BE2C (cell line): ENCODE results near the gene UTP18.
"Not testable (repeated sequence)": the region's sequence is repeated elsewhere in the genome, so short reads cannot be mapped to it uniquely, and the experiment has no call there.

Experiments used
- DNase-seq: peaks from one replicate; pipeline ENCODE4 v3.0.0-alpha.2; 2020
- H3K27me3 ChIP-seq: fragments of 250-450 bp; sonication (Bioruptor Pico); 2 replicates; pipeline ENCODE4 v1.5.1; 2020; ENCODE audit warnings: mild to moderate bottlenecking
- H3K36me3 ChIP-seq: fragments of 250-450 bp; sonication (Bioruptor Pico); 2 replicates; pipeline ENCODE4 v1.5.1; 2020; ENCODE audit warnings: mild to moderate bottlenecking
- H3K4me1 ChIP-seq: fragments of 250-450 bp; sonication (Bioruptor Pico); 2 replicates; pipeline ENCODE4 v1.5.1; 2020
- H3K4me3 ChIP-seq: 2 replicates; pipeline ENCODE4 v1.5.1; 2011; ENCODE audit warnings: low read depth, low read length
- H3K9me3 ChIP-seq: fragments of 250-450 bp; sonication (Bioruptor Pico); 2 replicates; pipeline ENCODE4 v1.5.1; 2020
- TF ChIP-seq, protein P1 (sequence below): IDR thresholded peaks from 2 replicates; pipeline ENCODE4 v1.5.1; 2012; ENCODE audit warnings: mild to moderate bottlenecking, low read depth, low read length

Gene UTP18

DNA sequence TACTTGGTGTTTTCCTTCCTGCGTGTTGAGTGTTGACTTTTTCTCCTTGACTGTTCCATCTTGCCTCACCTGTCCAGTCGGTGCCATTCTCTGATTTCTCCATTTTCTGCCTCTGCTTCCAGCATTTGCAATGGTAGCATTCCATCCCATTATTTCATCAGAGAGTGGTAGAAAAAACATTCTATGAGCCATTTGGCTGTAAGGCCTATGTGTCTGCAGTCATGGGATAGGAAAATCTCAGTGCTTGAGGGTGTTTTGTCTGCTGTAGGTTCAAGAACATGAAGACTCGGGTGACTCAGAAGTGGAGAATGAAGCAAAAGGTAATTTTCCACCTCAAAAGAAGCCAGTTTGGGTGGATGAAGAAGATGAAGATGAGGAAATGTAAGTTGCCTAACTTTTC, 2.7 kb downstream of the UTP18 start:
- no peaks in the 10 kb centered on the region for H3K27me3 ChIP-seq
- no peak overlapping the region for H3K4me3 ChIP-seq
- TF ChIP-seq, protein P1, sequence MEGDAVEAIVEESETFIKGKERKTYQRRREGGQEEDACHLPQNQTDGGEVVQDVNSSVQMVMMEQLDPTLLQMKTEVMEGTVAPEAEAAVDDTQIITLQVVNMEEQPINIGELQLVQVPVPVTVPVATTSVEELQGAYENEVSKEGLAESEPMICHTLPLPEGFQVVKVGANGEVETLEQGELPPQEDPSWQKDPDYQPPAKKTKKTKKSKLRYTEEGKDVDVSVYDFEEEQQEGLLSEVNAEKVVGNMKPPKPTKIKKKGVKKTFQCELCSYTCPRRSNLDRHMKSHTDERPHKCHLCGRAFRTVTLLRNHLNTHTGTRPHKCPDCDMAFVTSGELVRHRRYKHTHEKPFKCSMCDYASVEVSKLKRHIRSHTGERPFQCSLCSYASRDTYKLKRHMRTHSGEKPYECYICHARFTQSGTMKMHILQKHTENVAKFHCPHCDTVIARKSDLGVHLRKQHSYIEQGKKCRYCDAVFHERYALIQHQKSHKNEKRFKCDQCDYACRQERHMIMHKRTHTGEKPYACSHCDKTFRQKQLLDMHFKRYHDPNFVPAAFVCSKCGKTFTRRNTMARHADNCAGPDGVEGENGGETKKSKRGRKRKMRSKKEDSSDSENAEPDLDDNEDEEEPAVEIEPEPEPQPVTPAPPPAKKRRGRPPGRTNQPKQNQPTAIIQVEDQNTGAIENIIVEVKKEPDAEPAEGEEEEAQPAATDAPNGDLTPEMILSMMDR = no peak
- DNase-seq = no peak
- H3K9me3 ChIP-seq = no peaks in the 10 kb centered on the region
- peaks cover 36% of the 10 kb centered on the region for H3K36me3 ChIP-seq
- no peaks in the 10 kb centered on the region for H3K4me1 ChIP-seq

DNA sequence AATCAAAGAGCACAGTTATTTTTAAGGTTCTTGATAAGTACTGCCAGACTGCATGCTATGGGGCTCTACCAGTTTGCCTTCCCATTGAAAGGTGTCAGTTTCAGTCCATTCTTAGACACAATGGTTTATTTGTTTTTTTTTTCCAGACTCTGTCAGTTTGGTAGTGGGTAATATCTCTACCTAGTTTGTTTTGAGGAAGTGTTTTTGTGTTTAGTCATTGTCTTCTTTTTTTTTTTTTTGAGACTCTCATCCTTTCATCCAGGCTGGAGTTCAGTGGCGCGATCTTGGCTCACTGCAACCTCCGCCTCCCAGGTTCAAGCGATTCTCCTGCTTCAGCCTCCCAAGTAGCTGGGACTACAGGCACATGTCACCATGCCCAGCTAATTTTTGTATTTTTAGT, 4.1 kb downstream of the UTP18 start:
- H3K36me3 ChIP-seq = peaks cover 49% of the 10 kb centered on the region
- H3K9me3 ChIP-seq, H3K4me1 ChIP-seq, H3K27me3 ChIP-seq, DNase-seq, H3K4me3 ChIP-seq: not testable (repeated sequence)

DNA sequence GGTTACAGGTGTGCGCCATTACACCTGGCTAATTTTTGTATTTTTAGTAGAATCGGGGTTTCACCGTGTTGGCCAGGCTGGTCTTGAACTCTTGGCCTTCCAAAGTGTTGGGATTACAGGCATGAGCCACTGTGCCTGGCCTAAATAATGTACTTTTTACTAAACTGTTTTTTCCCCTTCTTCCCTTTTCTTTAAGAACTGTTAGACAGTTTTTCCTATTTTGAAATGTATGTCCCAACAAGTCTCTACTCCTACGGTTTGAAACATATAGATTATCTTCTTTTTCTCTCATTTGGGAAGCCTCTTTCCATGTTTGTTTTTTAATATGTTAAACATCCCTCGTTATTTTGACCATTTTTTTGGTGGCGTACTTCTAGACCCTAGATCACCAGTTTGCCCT, 9.6 kb downstream of the UTP18 start:
- TF ChIP-seq, protein P1 = no peak
- Histone ChIP-seq H3K36me3 (peaks cover 88% of the 10 kb centered on the region), H3K4me3 (no peak overlapping the region)

DNA sequence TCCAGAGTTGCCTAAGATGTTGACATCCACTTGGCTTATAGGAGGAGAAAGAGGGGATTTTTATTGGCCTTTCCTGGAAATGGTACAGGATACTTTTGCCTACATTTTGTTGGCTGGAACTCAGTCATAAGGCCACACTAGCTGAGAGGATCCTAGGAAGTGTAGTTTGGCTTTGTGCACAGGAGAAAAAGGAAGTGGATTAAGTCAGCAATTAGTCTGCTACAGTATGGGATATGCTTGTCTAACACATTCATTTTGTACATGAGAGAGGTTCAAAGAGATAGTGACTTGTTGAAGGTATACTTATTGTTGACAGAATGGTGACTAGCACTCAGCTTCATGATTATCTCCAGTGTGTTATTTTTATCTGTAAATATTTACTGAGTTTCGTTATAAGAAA, 10.3 kb downstream of the UTP18 start:
- Histone ChIP-seq H3K9me3 (no peaks in the 10 kb centered on the region), H3K27me3 (no peaks in the 10 kb centered on the region), H3K4me3 (no peak overlapping the region), H3K4me1 (no peaks in the 10 kb centered on the region), H3K36me3 (peaks cover 91% of the 10 kb centered on the region)
- TF ChIP-seq, protein P1 = no peak
- no peak for DNase-seq

More for the DNA sequence above, 9.6 kb downstream of the UTP18 start:
- Histone ChIP-seq H3K9me3 (no peaks in the 10 kb centered on the region), H3K4me1 (no peaks in the 10 kb centered on the region), H3K27me3 (no peaks in the 10 kb centered on the region)
- no peak for DNase-seq

DNA sequence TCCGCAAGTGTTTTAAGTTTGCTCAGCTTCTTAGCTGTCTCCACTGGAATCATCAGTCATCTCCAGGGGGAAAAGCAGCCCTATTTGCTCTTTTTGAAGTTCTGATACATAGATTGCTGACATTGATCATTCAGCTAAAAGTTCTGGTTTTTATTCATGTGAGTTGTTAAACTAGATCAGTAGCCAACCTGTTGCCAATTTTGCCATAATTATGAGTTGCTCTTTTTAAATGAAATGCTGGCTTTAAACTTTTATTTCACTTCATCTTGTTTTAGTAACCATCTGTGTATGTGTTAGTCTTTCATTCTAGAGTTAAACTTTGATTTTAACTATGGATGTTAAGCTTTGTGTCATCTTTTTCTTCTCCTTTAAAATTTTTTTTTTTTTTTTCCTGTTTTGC, 12.5 kb downstream of the UTP18 start:
- TF ChIP-seq, protein P1 = no peak

DNA sequence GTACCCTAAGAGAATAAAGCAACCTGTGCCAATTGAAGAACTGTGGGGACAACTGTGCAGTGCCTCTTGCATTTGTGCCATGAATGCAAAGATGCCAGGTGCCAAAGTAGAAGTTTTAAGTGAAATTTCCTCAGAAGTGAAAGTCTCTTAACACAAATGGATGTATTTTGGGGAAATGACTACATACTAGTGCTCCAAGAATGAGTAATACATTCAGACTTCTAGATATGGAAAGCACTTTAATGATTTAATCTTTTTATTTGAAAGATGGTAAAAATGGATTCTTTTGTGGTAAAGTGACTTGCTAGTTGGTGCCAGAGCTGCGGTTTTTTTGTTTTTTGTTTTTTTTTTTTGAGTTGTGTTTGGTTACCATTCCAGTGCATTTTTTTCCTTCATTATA, 15.0 kb downstream of the UTP18 start:
- no peaks in the 10 kb centered on the region for H3K4me1 ChIP-seq
- TF ChIP-seq, protein P1 = no peak
- no peaks in the 10 kb centered on the region for H3K27me3 ChIP-seq
- no peak for DNase-seq
- H3K4me3 ChIP-seq = no peak overlapping the region
- no peaks in the 10 kb centered on the region for H3K9me3 ChIP-seq
- H3K36me3 ChIP-seq = peaks cover 93% of the 10 kb centered on the region

More for the DNA sequence above, 12.5 kb downstream of the UTP18 start:
- H3K4me1 ChIP-seq = no peaks in the 10 kb centered on the region
- no peak for DNase-seq
- no peak overlapping the region for H3K4me3 ChIP-seq
- H3K9me3 ChIP-seq = no peaks in the 10 kb centered on the region
- H3K27me3 ChIP-seq = no peaks in the 10 kb centered on the region
- peaks cover 91% of the 10 kb centered on the region for H3K36me3 ChIP-seq

DNA sequence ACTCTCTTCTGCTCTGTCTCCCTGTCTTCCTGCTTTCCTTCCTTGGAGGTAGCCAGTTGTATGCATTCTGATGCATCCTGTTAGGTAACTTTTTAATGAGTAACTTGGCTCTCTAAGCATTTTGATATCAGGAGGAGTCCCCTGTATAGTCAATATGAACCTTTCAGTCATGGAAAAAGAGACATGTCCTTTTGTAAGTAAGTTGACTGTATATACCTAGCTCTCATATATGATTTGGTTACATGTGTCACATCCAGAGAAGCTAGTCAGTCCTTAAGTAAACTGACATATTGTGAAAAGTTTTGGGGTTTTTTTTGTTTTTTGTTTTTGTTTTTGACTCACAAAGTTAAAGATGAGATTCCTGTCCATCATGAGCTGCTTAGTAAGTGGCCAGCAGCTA, 18.8 kb downstream of the UTP18 start:
- Histone ChIP-seq H3K4me1 (no peaks in the 10 kb centered on the region), H3K36me3 (peaks cover 81% of the 10 kb centered on the region), H3K27me3 (no peaks in the 10 kb centered on the region), H3K4me3 (no peak overlapping the region), H3K9me3 (no peaks in the 10 kb centered on the region)
- DNase-seq = no peak
- TF ChIP-seq, protein P1 = no peak
